ENCODE data around the gene ZNF385D. TPM values are rescaled to one million over a fixed set of nuclear protein-coding genes. Genes with fewer than 3 reads are reported as not detected.

The ZNF385D gene
- total RNA-seq, 1 experiment from 2014 or later: 0.28 TPM

DNA sequence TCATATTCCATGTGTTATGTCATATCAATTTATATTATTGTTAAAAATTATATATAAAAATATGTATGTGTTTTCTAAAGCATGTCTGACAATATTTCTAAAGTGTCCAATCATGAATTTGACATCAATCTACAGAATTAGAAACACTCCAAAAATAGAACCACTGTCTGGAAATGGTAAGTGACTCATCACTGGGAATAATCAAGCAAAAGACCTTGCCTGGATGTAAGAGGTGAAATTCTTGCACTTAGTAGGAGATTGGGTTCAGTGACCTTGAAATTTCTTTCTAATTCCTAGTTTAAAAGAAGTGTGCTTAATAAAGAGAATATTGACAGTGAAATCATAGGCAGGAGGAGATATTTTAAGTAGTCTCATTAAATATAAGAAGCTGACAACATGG is 188.8 kb downstream of the ZNF385D start:
- Histone ChIP-seq H3K27ac (no peak overlapping the region), H3K4me2 (no peak overlapping the region), H3K27me3 (ENCODE audit: insufficient read depth, low read depth) (no peaks in the 10 kb centered on the region), H3K36me3 (ENCODE audit: low read depth) (no peaks in the 10 kb centered on the region), H3K4me3 (no peak overlapping the region), H3K4me1 (replicated peaks; ENCODE audit: insufficient read depth) (no peaks in the 10 kb centered on the region), H2AFZ (no peak overlapping the region), H3F3A (ENCODE audit: insufficient read depth, low read depth) (no peaks in the 10 kb centered on the region), H3K79me2 (ENCODE audit: low read depth) (no peaks in the 10 kb centered on the region), H4K20me1 (ENCODE audit: insufficient read depth) (no peaks in the 10 kb centered on the region; the same call in 1 of the 2 replicates), H3K9me3 (ENCODE audit: insufficient read depth, low read depth) (no peaks in the 10 kb centered on the region), H3K9me2 (ENCODE audit: insufficient read depth) (no peaks in the 10 kb centered on the region; the same call in 1 of the 2 replicates)
- intact Hi-C loops (cut with micrococcal nuclease; ENCODE audit: unreplicated experiment): no loop called here
- ChIA-PET POLR2A (ENCODE audit: unreplicated experiment) (no interaction called here), CTCF (no interaction called here)
- no TSS peak for BruUV-seq (replicated peaks)
- no peak for TF ChIP-seq CTCF (conservative IDR thresholded peaks at IDR 0.05)
- no peak for TF ChIP-seq EZH2 (IDR thresholded peaks at IDR 0.05; ENCODE audit: low read depth)
- no peak for DNase-seq

- no TSS peak for BruUV-seq (replicated peaks)
These were observed 189.5 kb downstream of the ZNF385D start for GRCh38 chr3:21561472-21561871.

GRCh38 chr3:21551019-21551418 is 200.0 kb downstream of the ZNF385D start:
- no peak overlapping the region for H2AFZ ChIP-seq
- no peaks in the 10 kb centered on the region for H3K36me3 ChIP-seq (ENCODE audit: low read depth)
- CTCF ChIA-PET: no interaction called here
- no peaks in the 10 kb centered on the region for H4K20me1 ChIP-seq (ENCODE audit: insufficient read depth)
- no peaks in the 10 kb centered on the region for H3K9me2 ChIP-seq (ENCODE audit: insufficient read depth)
- no peaks in the 10 kb centered on the region for H3K4me1 ChIP-seq (replicated peaks; ENCODE audit: insufficient read depth)
- DNase-seq: peak in 1 of 2 experiments; percentile 8
- H3K27me3 ChIP-seq (ENCODE audit: insufficient read depth, low read depth): no peaks in the 10 kb centered on the region
- no peaks in the 10 kb centered on the region for H3K79me2 ChIP-seq (ENCODE audit: low read depth)
- no peak overlapping the region for H3K27ac ChIP-seq
- no peak for TF ChIP-seq EZH2 (IDR thresholded peaks at IDR 0.05; ENCODE audit: low read depth)
- TF ChIP-seq CTCF (conservative IDR thresholded peaks at IDR 0.05): no peak
- POLR2A ChIA-PET (ENCODE audit: unreplicated experiment): no interaction called here
- H3K4me2 ChIP-seq: no peak overlapping the region
- intact Hi-C loops (cut with micrococcal nuclease; ENCODE audit: unreplicated experiment): loop anchor here (5.0 kb wide), 1 partner anchor 1324 kb away; no protein-coding TSS in a partner anchor
- BruUV-seq (replicated peaks): no TSS peak
- no peak overlapping the region for H3K4me3 ChIP-seq
- no peaks in the 10 kb centered on the region for H3F3A ChIP-seq (ENCODE audit: insufficient read depth, low read depth)
- no peaks in the 10 kb centered on the region for H3K9me3 ChIP-seq (ENCODE audit: insufficient read depth, low read depth)

More at GRCh38 chr3:21561472-21561871, 189.5 kb downstream of the ZNF385D start:
- H4K20me1 ChIP-seq (ENCODE audit: insufficient read depth): no peaks in the 10 kb centered on the region; the same call in 1 of the 2 replicates
- no peak overlapping the region for H3K4me3 ChIP-seq
- H3F3A ChIP-seq (ENCODE audit: insufficient read depth, low read depth): no peaks in the 10 kb centered on the region
- H3K27me3 ChIP-seq (ENCODE audit: insufficient read depth, low read depth): no peaks in the 10 kb centered on the region
- H3K27ac ChIP-seq: no peak overlapping the region
- H3K36me3 ChIP-seq (ENCODE audit: low read depth): no peaks in the 10 kb centered on the region
- no peaks in the 10 kb centered on the region; the same call in 1 of the 2 replicates for H3K9me2 ChIP-seq (ENCODE audit: insufficient read depth)
- POLR2A ChIA-PET (ENCODE audit: unreplicated experiment): no interaction called here
- no peak for DNase-seq
- intact Hi-C loops (cut with micrococcal nuclease; ENCODE audit: unreplicated experiment): no loop called here
- H3K4me2 ChIP-seq: no peak overlapping the region
- CTCF ChIA-PET: no interaction called here
- no peak for TF ChIP-seq EZH2 (IDR thresholded peaks at IDR 0.05; ENCODE audit: low read depth)
- no peak for TF ChIP-seq CTCF (conservative IDR thresholded peaks at IDR 0.05)
- H3K4me1 ChIP-seq (replicated peaks; ENCODE audit: insufficient read depth): no peaks in the 10 kb centered on the region
- H3K9me3 ChIP-seq (ENCODE audit: insufficient read depth, low read depth): no peaks in the 10 kb centered on the region
- H2AFZ ChIP-seq: no peak overlapping the region
- H3K79me2 ChIP-seq (ENCODE audit: low read depth): no peaks in the 10 kb centered on the region

All from PC-9 (cell line).